ENCODE measurements around the gene MAGI2. TPM values are rescaled to one million over a fixed set of nuclear protein-coding genes. Genes with fewer than 3 reads are reported as not detected.

The MAGI2 gene
- total RNA-seq: 56.2 TPM

DNA sequence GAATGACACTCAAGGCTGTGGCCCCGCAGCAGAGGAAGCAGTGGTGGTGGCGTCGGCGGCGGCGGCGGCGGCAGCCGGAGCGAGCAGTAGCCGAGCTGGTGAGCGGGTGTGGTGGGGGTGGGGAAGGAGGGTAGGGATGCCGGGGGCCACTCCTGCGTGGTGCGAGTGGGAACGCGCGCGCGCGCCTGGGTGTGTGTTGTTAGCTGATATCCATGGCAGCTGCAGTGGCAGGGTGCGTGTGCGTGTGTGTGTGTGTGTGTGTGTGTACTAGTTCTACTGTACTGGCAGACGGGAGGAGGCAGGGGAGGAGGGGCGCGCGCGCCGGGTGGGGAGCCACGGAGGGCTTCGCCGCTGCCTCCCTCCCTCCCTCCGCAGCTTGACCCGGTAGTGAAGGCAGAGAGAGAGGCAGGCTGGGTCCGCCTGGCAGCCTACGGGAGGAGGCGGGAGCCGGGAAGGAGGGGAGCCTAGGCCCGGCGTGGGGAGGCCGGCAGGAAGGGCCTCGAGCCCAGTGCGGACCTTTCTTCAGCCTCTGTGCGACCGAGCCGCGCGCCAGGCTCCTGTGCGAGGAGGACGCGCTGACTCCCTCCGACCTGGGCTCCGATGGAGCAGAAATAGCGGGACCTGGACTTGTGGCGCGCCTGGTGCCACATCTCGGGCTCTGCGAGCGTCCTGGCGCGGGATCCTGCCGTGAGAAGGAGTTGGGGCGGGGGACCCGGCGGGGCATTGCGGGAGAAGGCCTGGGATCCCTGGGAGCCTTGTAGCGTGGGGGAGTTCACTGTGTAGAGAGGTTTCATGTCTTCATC lies at the start of gene MAGI2:
MAGI2 (minus strand) TSS at position 110 of the 803 bp plus-strand sequence. CDS start 347 bp downstream, outside the sequence.

Small RNA genes within 50 kb of the gene (small RNA-seq; reads per million reads assigned to genes)
- gene RNU6-337P (ENCODE audit: low replicate concordance): not detected
- not detected for gene RNU6-530P (ENCODE audit: low replicate concordance)

All from metanephros (tissue), 2 donors.